ENCODE results near the gene GRM3. TPM values are rescaled to one million over a fixed set of nuclear protein-coding genes. Genes with fewer than 3 reads are reported as not detected.

GRM3 gene
- polyA plus RNA-seq, 1 of the 3 experiments (the other 2 are of a cell fraction), result not detected

DNA sequence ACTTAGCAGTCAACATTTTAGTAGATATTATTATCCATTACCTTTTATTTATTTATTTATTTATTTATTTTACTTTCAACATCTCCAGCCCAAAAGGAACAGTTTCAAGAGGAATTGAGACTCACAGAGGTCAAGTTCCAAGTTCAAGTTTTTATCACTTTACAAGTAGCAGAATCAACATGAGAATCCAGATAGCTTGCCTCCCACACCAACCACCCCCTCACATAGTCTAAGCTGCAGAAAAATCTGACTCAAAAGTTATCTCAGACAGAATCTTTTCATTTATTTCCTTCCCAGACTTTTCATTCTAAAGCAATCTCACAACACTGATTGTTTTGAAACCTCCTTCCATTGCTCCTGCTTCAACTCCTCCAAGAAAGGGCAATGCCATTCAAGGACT, 129.6 kb downstream of the GRM3 start (continued):
- TF ChIP-seq EP300 (IDR thresholded peaks at IDR 0.05; ENCODE audit: borderline replicate concordance in 1 of 2, low read depth in 1 of 2, low read length in 1 of 2) (no peak), RAD21 (IDR thresholded peaks at IDR 0.05; ENCODE audit: low read length) (no peak), MXI1 (IDR thresholded peaks at IDR 0.05; ENCODE audit: low read depth, low read length) (no peak), TAF1 (IDR thresholded peaks at IDR 0.05; ENCODE audit: borderline replicate concordance, low read depth, low read length) (no peak)
- TF ChIP-seq, protein P1, sequence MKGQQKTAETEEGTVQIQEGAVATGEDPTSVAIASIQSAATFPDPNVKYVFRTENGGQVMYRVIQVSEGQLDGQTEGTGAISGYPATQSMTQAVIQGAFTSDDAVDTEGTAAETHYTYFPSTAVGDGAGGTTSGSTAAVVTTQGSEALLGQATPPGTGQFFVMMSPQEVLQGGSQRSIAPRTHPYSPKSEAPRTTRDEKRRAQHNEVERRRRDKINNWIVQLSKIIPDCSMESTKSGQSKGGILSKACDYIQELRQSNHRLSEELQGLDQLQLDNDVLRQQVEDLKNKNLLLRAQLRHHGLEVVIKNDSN (IDR thresholded peaks at IDR 0.05; ENCODE audit: borderline replicate concordance, low read depth), result no peak

DNA sequence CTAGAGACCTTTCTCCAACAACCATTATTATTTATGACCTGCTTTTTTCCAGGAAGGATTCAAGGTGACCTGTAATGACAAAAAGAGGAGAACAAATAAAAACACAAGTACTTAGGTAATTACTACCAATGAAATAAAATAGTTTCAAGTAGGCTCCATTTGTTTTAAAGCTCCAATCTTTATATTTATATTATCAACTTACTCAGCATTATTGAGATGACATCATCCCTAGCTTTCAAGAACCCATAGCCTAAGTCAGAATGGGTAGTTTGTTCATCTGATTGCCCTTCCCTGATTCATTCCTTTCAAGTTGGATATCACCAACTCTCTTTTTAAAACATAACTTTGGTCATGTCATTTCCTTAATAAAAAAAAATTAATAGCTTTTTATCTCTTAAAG, 131.5 kb downstream of the GRM3 start:
- H2AFZ ChIP-seq (ENCODE audit: low read depth), result no peak overlapping the region
- H3K4me2 ChIP-seq, result no peak overlapping the region
- no peak for DNase-seq
- H3K4me3 ChIP-seq (ENCODE audit: low read depth in 2 of 2, low read length in 1 of 2), result no peak overlapping the region
- no peaks in the 10 kb centered on the region for H3K27me3 ChIP-seq (ENCODE audit: insufficient read depth)
- no peaks in the 10 kb centered on the region for H3K4me1 ChIP-seq (ENCODE audit: control insufficient read depth in 1 of 2, insufficient read depth in 2 of 2, low read depth in 1 of 2, low read length in 1 of 2)
- H3K27ac ChIP-seq (ENCODE audit: low read depth in 2 of 2, low read length in 1 of 2), result no peak overlapping the region
- no peaks in the 10 kb centered on the region for H3F3A ChIP-seq (replicated peaks; ENCODE audit: insufficient read depth)
- no peak overlapping the region for H3K9ac ChIP-seq
- no peaks in the 10 kb centered on the region for H3K9me3 ChIP-seq
- H4K20me1 ChIP-seq (ENCODE audit: insufficient read depth), result no peaks in the 10 kb centered on the region
- no peaks in the 10 kb centered on the region for H3K36me3 ChIP-seq (replicated peaks in 1 of 2; ENCODE audit: control insufficient read depth in 1 of 2, insufficient read depth in 2 of 2, low read length in 1 of 2)
- TF ChIP-seq FOSL2 (IDR thresholded peaks at IDR 0.05; ENCODE audit: borderline replicate concordance, low read depth) (no peak), POLR2AphosphoS5 (IDR thresholded peaks at IDR 0.05; ENCODE audit: low read depth, low read length) (no peak), NRF1 (IDR thresholded peaks at IDR 0.05; ENCODE audit: low read depth, low read length) (no peak), RAD21 (IDR thresholded peaks at IDR 0.05; ENCODE audit: low read length) (no peak), TAF1 (IDR thresholded peaks at IDR 0.05; ENCODE audit: borderline replicate concordance, low read depth, low read length) (no peak), TEAD4 (IDR thresholded peaks at IDR 0.05; ENCODE audit: borderline replicate concordance, insufficient read depth) (no peak), MEF2A (IDR thresholded peaks at IDR 0.05; ENCODE audit: borderline replicate concordance, low read depth) (no peak), FOXM1 (IDR thresholded peaks at IDR 0.05; ENCODE audit: low read depth) (no peak)
- TF ChIP-seq, protein P2, sequence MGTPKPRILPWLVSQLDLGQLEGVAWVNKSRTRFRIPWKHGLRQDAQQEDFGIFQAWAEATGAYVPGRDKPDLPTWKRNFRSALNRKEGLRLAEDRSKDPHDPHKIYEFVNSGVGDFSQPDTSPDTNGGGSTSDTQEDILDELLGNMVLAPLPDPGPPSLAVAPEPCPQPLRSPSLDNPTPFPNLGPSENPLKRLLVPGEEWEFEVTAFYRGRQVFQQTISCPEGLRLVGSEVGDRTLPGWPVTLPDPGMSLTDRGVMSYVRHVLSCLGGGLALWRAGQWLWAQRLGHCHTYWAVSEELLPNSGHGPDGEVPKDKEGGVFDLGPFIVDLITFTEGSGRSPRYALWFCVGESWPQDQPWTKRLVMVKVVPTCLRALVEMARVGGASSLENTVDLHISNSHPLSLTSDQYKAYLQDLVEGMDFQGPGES (IDR thresholded peaks at IDR 0.05; ENCODE audit: low read depth, low read length), result no peak
- TF ChIP-seq, protein P3, sequence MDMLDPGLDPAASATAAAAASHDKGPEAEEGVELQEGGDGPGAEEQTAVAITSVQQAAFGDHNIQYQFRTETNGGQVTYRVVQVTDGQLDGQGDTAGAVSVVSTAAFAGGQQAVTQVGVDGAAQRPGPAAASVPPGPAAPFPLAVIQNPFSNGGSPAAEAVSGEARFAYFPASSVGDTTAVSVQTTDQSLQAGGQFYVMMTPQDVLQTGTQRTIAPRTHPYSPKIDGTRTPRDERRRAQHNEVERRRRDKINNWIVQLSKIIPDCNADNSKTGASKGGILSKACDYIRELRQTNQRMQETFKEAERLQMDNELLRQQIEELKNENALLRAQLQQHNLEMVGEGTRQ (IDR thresholded peaks at IDR 0.05; ENCODE audit: borderline replicate concordance, low read depth, low read length), result no peak
- TF ChIP-seq, protein P4, sequence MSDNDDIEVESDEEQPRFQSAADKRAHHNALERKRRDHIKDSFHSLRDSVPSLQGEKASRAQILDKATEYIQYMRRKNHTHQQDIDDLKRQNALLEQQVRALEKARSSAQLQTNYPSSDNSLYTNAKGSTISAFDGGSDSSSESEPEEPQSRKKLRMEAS (IDR thresholded peaks at IDR 0.05; ENCODE audit: low read depth), result no peak
- TF ChIP-seq, protein P5, sequence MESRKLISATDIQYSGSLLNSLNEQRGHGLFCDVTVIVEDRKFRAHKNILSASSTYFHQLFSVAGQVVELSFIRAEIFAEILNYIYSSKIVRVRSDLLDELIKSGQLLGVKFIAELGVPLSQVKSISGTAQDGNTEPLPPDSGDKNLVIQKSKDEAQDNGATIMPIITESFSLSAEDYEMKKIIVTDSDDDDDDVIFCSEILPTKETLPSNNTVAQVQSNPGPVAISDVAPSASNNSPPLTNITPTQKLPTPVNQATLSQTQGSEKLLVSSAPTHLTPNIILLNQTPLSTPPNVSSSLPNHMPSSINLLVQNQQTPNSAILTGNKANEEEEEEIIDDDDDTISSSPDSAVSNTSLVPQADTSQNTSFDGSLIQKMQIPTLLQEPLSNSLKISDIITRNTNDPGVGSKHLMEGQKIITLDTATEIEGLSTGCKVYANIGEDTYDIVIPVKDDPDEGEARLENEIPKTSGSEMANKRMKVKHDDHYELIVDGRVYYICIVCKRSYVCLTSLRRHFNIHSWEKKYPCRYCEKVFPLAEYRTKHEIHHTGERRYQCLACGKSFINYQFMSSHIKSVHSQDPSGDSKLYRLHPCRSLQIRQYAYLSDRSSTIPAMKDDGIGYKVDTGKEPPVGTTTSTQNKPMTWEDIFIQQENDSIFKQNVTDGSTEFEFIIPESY (IDR thresholded peaks at IDR 0.05; ENCODE audit: borderline replicate concordance, low read depth), result no peak
- no peaks in the 10 kb centered on the region for H3K9me2 ChIP-seq
- POLR2A ChIA-PET, result no interaction called here
- no peaks in the 10 kb centered on the region for H3K79me2 ChIP-seq (ENCODE audit: insufficient read depth)
- CTCF ChIA-PET, result interaction anchor here (0.8 to 1.5 kb wide), 2 partner anchors 9 to 40 kb away, joined by 3 to 6 read pairs; no protein-coding TSS in a partner anchor

All from SK-N-SH (cell line).